Vein endothelial cell (primary cell): ENCODE data around the gene EMILIN1. TPM values are rescaled to one million over a fixed set of nuclear protein-coding genes. Genes with fewer than 3 reads are reported as not detected.

Experiments
- total RNA-seq: library from RNA; depleted of rRNA; stranded (reverse); fragments of >200 nt; gene quantifications from 2 replicates; pipeline ENCODE4 v1.2.3, GENCODE V29; 2012

The EMILIN1 gene
- total RNA-seq, result 1.4 and 2.9 TPM in 2 replicates

DNA sequence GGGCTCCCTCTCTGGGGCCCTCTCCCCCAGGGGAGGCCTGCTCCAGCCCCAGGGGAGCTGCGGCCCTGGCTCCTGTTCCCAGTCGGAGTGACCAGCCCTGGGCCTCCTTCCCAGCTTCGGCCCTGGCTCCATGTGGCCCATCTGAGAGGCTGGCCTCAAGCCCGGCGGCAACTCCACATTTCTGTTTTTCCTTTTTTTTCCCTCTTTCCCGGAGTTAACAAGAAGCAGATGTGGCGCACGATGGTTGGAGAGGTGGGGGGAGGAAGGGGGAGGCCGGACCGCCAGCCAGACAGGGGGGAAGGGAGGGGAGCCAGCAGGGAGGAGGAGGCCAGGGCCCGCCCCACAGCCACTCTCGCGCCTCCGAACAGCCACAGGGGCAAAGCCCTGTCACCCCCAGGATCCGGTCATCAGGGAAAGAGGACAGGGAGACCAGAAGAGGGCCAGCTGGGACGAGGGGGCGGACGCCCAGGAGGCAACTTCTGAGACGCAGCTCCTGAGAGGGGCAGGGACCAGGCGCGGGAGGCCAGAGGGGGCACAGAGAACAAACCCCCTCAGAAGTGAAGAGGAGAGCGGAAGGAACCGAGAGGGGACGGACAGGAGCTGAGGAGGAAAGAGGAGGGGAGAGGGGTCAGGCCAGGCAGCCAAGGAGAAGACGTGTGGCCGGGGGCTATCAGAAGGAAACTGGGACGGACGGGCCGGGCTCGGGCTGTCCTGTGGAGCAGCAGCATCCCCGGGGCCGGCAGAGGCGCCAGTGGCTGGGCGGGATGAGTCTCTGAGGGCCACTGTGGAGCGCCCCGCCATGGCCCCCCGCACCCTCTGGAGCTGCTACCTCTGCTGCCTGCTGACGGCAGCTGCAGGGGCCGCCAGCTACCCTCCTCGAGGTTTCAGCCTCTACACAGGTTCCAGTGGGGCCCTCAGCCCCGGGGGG, at the start of gene EMILIN1:
Gene EMILIN1 (plus strand): TSS at position 349 of the 928 bp plus-strand sequence. CDS start 451 bp downstream, at position 800.

DNA sequence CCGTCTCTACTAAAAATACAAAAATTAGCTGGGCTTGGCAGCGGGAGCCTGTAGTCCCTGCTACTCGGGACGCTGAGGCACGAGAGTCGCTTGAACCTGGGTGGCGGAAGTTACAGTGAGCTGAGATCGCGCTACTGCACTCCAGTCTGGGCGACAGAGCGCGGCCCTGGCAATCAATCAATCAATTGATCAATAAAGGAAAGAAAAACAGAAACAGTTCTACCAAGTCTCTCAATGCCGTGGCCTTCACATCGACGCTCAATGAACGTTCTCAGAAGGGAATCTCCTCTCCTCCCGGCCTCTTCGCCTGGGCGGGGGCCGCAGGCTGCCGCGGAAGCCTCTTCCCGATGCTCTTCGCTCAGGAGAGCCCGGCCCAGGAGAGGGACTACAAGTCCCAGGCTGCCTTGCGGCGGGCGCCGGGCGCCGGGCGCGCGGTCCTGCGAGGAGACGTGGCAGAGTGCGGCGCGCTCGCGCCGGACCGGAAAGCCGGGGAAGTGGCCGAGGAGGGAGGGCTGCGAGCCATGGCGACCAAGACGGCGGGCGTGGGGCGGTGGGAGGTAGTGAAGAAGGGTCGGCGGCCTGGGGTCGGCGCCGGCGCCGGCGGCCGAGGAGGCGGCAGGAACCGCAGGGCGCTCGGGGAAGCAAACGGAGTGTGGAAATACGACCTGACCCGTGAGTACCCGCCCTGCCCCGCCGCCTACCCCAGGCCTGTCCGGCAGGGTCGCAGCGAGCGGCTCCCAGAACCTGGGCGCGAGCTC, 45.7 kb upstream of the EMILIN1 start, which contains the start of gene TMEM214:
Gene TMEM214 (plus strand): TSS at position 471 of the 758 bp plus-strand sequence. CDS start 51 bp downstream, at position 522.

DNA sequence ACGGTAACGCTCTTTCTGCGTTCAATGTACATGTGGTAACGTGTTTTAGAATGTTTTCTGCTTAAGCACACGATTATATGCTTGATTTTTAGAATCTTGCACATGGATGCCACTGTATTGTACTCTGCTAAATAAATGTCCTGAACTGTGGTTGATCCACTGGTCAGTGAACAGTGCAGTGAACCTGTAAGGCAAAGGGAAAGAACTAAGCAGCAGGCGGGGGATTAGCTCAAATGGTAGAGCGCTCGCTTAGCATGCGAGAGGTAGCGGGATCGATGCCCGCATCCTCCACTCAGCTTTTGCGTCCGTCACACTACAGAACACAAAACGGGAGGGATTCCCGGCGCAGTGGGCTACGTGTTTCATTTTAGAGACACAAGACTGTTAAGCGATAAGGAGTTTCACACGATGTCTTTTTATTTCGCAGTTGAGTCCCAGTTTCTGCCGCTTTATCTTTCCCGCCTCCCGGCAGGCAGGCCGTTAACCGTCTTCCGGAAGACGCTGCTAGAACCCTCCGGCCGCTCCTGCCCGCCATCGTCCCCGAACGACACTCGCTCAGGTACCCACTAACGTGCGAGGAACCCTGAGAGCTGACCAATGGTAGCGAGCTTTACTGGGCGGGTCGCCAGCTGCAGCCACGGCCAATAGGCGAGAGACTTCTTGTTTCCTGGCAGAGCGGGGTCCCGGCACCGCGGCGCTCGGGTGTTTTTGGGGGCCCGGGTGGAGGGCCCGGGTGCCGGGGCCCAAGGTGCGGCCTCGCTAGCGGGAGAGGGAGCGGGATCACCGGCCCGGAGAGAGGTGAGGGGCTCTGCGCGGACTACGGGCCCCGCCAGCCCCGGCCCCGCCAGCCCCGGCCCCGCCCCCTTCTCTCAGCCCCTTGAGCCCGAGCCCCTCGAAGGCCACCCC, 27.2 kb upstream of the EMILIN1 start, which contains the start of gene AGBL5:
Gene AGBL5 (plus strand): TSS at position 673 of the 906 bp plus-strand sequence. CDS start 1,291 bp downstream, outside the sequence.

DNA sequence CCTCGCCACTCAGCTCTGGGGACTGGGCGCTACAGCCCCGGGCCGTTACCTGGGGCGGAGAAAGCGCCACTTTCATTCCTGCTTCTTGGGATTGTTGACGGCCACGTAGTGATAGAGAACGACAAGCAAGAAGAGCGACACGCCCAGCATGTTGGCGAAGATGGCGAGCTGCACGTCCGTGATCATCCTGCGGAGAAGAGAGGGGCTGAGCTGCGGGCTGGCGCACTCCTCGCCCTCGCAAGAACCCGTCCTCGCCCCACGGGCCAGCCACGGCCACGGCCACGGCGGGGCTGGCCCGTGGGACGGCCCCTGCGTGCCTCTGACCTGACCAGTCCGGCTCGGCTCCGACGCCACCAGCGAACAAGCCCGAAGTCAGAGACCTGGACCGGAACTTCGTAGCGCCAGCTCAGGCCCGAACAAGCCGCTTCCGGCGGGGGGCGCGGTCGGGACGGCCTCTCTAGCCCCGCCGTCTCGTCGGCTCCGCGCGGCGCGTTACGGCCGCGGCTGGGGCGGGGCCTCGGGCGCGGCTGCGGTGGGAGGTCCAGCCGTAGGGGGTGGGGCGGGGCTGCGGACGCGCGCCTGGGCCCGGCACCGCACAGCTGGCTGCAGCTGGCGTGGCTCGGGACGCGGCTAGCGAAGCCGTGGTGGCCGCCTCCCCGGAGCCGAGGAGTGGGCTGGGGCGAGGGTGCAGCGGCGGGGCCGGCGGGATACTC, 7.0 kb upstream of the EMILIN1 start, which contains the start of gene OST4:
Gene OST4 (minus strand): TSS at position 378 of the 713 bp plus-strand sequence.

DNA sequence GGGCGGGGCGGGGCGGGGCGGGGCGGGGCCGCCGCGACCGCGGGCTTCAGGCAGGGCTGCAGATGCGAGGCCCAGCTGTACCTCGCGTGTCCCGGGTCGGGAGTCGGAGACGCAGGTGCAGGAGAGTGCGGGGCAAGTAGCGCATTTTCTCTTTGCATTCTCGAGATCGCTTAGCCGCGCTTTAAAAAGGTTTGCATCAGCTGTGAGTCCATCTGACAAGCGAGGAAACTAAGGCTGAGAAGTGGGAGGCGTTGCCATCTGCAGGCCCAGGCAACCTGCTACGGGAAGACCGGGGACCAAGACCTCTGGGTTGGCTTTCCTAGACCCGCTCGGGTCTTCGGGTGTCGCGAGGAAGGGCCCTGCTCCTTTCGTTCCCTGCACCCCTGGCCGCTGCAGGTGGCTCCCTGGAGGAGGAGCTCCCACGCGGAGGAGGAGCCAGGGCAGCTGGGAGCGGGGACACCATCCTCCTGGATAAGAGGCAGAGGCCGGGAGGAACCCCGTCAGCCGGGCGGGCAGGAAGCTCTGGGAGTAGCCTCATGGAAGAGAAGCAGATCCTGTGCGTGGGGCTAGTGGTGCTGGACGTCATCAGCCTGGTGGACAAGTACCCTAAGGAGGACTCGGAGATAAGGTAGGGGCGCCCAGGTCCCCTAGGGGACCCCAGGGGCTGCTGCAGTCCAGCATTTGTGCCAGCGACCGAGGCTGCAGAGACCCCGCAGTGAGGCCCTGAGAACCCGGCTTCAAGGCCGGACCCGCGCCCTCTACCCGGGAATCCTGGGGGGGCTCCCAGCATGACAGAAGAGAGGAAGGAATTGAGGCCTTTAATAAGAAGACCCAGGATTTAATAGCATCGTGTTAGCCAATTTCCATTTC, 8.5 kb downstream of the EMILIN1 start, which contains the start of gene KHK:
Gene KHK (plus strand): TSS at position 49 of the 870 bp plus-strand sequence. CDS start 488 bp downstream, at position 537.

DNA sequence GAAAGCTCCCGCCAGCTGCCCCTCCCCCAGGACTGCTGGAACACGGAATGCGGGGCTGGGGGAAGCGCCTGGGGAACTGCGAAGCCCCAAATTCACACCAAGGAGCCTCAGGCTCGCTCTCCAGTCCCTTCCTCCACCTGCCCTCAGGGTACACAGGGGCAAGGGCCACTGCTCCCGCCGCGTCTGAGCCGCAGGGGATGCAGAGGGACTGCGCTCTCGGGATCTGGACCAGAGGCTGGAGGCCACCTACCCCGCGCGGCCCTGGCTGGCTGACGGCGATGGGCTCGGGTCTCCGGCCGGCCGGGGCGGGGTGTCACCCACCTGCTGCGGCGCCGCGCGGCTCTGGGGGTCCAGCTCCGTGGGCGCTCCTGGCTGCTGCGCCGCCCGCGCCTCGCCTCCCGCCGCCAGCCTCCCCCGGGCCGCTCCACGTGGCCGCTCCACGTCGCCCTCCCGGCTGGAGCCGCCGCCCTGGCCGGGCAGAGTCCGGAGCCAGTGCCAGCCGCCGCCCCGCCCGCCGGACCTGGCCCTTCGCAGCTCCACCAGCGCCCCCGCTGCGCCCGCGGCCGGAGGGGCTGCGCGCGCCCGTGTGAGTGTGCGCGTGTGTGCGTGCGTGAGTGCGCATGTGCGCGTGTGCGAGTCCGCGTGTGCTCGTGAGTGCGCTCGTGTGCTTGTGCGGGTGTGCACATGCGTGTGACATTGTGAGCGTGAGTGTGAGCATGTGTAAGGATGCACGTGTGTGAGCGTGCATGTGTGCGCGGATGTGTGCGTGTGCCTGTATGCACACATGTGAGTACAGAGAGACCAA, 40.3 kb downstream of the EMILIN1 start, which contains the start of gene CGREF1:
Gene CGREF1 (minus strand): TSS at position 604 of the 805 bp plus-strand sequence. CDS start 14,762 bp downstream, outside the sequence.

DNA sequence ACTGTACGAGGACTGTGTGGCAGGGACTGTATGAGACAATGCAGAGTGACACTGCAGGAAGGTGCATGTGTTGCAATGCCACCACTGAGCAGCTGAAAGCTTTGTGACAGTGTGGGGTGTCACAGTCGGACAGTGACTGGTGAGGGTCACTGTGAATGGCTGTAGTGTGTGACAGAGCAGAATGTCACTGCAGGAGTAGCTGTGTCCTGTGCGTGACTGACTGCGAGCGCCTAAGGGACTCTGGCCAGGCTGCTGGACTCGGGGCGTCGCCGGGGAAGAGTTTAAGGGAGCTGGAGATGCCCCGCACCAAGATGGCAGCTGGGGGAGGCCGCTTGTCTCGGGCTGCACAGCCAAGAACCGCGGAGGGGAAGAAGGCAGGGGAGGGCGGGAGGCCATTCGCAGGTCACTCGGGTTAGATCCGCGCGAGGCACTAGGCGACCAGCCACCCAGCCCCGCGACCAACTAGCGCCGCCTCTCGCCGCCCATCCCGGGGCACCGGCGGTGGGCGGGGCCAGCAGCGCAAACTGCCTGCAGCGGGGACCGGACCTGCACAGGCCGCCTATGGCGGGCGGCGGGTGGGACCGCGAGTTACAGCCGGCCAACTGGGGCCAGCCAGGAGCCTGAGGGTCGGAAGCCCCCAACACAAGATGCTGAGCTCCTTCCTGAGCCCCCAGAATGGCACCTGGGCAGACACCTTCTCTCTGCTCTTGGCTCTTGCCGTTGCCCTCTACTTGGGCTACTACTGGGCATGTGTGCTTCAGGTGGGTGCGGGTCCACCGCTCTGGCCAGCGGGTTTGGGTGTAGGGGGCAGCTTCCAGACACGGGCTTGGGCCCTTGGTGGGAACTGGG, 45.1 kb downstream of the EMILIN1 start, which contains the start of gene ABHD1:
Gene ABHD1 (plus strand): TSS at position 514 of the 849 bp plus-strand sequence. CDS start 134 bp downstream, at position 648.

DNA sequence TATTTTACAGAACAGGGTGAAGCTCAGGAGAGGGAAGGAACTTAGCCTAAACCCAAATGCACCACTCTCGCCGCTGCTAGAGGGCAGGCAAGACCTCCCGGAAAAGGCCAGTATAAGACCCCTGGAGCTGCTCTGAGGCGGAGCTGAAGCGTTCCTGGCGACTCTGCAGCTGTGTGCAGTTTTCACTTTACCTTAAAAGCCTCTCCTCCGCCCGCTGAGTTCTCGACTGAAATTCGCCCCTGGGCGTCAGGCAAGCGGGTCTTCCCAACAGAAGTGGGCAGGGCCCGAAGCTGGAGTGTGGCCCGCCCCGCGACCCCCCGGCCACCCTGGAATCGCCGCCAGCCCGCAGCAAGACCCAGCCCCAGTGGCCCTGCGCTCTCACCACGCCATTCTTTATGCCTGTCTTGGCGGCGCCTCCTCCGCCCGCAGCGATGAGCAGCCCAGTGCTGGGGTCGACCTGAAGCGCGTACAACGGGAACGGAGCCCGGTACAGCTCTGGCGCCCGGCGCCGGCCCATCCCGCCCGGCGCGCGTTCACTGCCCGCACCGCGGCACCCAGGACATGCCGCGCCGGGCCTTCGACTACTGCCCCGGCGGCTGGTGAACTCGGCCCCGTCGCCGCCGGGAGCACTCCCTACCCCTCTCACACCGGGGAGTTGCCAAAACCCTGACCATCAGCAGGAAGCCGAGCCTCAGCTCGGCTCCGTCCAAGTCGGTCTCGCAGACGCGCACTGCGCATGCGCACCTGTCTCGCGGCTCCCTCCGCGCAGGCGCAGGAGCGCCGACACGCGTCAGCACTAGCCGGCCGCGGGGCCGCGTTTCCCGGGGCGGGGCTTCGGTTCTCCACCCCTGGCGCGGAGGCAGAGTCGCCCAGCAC, 55.7 kb downstream of the EMILIN1 start, which contains the start of gene PREB:
Gene PREB (minus strand): TSS at position 732 of the 876 bp plus-strand sequence. CDS start 215 bp downstream, at position 517.

Other genes starting within 250 kb of the EMILIN1 start
- not detected in 2 replicates for gene DPYSL5, start 230.5 kb upstream of the EMILIN1 start, total RNA-seq
- 1.5 and 2.9 TPM in 2 replicates for gene MAPRE3, start 108.0 kb upstream of the EMILIN1 start, total RNA-seq
- gene TMEM214, start 45.6 kb upstream of the EMILIN1 start, total RNA-seq, result 53.2 and 73.8 TPM in 2 replicates
- gene AGBL5, start 26.9 kb upstream of the EMILIN1 start, total RNA-seq, result 30.4 and 32.0 TPM in 2 replicates
- 212 and 355 TPM in 2 replicates for gene OST4, start 7.0 kb upstream of the EMILIN1 start, total RNA-seq
- 0.98 and 2.6 TPM in 2 replicates for gene KHK, start 8.2 kb downstream of the EMILIN1 start, total RNA-seq
- gene CGREF1, start 40.5 kb downstream of the EMILIN1 start, total RNA-seq, result 3.2 and 8.5 TPM in 2 replicates
- gene ABHD1, start 45.2 kb downstream of the EMILIN1 start, total RNA-seq, result under 0.01 TPM in 1 of 2 replicates, not detected in the other
- gene PREB, start 56.0 kb downstream of the EMILIN1 start, total RNA-seq, result 39.0 and 43.1 TPM in 2 replicates
- gene PRR30, start 60.8 kb downstream of the EMILIN1 start, total RNA-seq, result not detected in 2 replicates
- gene TCF23, start 70.4 kb downstream of the EMILIN1 start, total RNA-seq, result not detected in 2 replicates
- 120 and 128 TPM in 2 replicates for gene ATRAID, start 133.4 kb downstream of the EMILIN1 start, total RNA-seq
- gene SLC5A6, start 133.7 kb downstream of the EMILIN1 start, total RNA-seq, result 29.7 and 41.7 TPM in 2 replicates
- 41.7 and 41.8 TPM in 2 replicates for gene CAD, start 138.8 kb downstream of the EMILIN1 start, total RNA-seq
- gene SLC30A3, start 184.4 kb downstream of the EMILIN1 start, total RNA-seq, result 3.2 and 11.8 TPM in 2 replicates
- 0.19 and 0.98 TPM in 2 replicates for gene DNAJC5G, start 196.8 kb downstream of the EMILIN1 start, total RNA-seq
- 0.10 and 0.33 TPM in 2 replicates for gene TRIM54, start 203.8 kb downstream of the EMILIN1 start, total RNA-seq
- gene UCN, start 229.8 kb downstream of the EMILIN1 start, total RNA-seq, result 0.38 and 1.3 TPM in 2 replicates
- gene MPV17, start 244.5 kb downstream of the EMILIN1 start, total RNA-seq, result 75.0 and 79.4 TPM in 2 replicates